B cell (primary cell): ENCODE results near the gene GALNT7. TPM values are rescaled to one million over a fixed set of nuclear protein-coding genes. Genes with fewer than 3 reads are reported as not detected.

Experiments
- ATAC-seq: fragments of 200-7000 bp; cut with Tn5 transposase; one replicate; pipeline ENCODE4 v1.10.0; 2021; ENCODE audit warnings: low read depth, mild to moderate bottlenecking, moderate number of reproducible peaks, moderate library complexity
- CTCF ChIA-PET: fragments of 350-600 bp; sonication (Branson Sonifier 250); formaldehyde crosslinking; loops from one replicate; lab custom pipeline; 2021; ENCODE audit warnings: antibody characterized with exemption, inconsistent platforms; lab: Charles Lee
- POLR2A ChIA-PET: fragments of 350-600 bp; sonication (Branson Sonifier 250); formaldehyde crosslinking; loops from one replicate; lab custom pipeline; 2021; ENCODE audit warnings: antibody characterized with exemption; lab: Charles Lee
- DNase-seq: peaks from one replicate; pipeline ENCODE4 v3.0.0; 2013
- H2AFZ ChIP-seq: 2 replicates; pipeline ENCODE4 v1.6.1; 2012; ENCODE audit warnings: mild to moderate bottlenecking, low read depth, low read length; ENCODE audit not compliant: insufficient read depth, poor library complexity, severe bottlenecking
- H3K27ac ChIP-seq, 2 donors: 1 replicate in 1 of 2; 2 replicates in 1 of 2; pipeline ENCODE4 v1.5.1; 2012 to 2013; ENCODE audit warnings: low read length in 2 of 2, mild to moderate bottlenecking in 2 of 2, moderate library complexity in 1 of 2
- H3K27me3 ChIP-seq, 4 experiments: fragments of 200-600 bp in 1 of 4; sonication (generic) in 1 of 4; replicated peaks in 1 of 4; 1 replicate in 2 of 4; 2 replicates in 2 of 4; pipeline versions ENCODE4 v1.6.1 to v1.7.0; 2013 to 2016; ENCODE audit warnings: low read length in 3 of 4, mild to moderate bottlenecking in 2 of 4, mixed read lengths in 1 of 4, moderate library complexity in 1 of 4; ENCODE audit not compliant: insufficient read depth in 4 of 4, control insufficient read depth in 3 of 4; ENCODE audit errors: control extremely low read depth in 1 of 4
- H3K36me3 ChIP-seq, 2 experiments: replicated peaks in 1 of 2; 1 replicate in 1 of 2; 2 replicates in 1 of 2; pipeline versions ENCODE4 v1.6.1 to v1.7.1; 2013; ENCODE audit warnings: low read length in 1 of 2; ENCODE audit not compliant: insufficient read depth in 2 of 2, control insufficient read depth in 1 of 2; ENCODE audit errors: control extremely low read depth in 1 of 2, extremely low read depth in 1 of 2
- H3K4me1 ChIP-seq, 2 donors: fragments of 200-600 bp in 1 of 2; sonication (generic) in 1 of 2; 1 replicate in 1 of 2; 2 replicates in 1 of 2; pipeline versions ENCODE4 v1.5.1 to v1.6.1; 2013 to 2017; ENCODE audit warnings: low read length in 2 of 2; ENCODE audit not compliant: control insufficient read depth in 2 of 2, insufficient read depth in 2 of 2
- H3K4me2 ChIP-seq: replicated peaks from 2 replicates; pipeline ENCODE3; 2012; ENCODE audit warnings: mild to moderate bottlenecking, low read depth, low read length; ENCODE audit not compliant: poor library complexity, severe bottlenecking
- H3K4me3 ChIP-seq, 5 experiments: fragments of 200-600 bp in 1 of 5; sonication (generic) in 1 of 5; 1 replicate in 3 of 5; 2 replicates in 2 of 5; pipeline versions ENCODE4 v1.5.1 to v1.7.0; 2011 to 2016; ENCODE audit warnings: low read length in 4 of 5, mild to moderate bottlenecking in 4 of 5, low read depth in 2 of 5, control low read depth in 1 of 5, moderate library complexity in 1 of 5; ENCODE audit not compliant: insufficient read depth in 1 of 5; ENCODE audit errors: control extremely low read depth in 1 of 5, extremely low read depth in 1 of 5
- H3K79me2 ChIP-seq: fragments of 200-600 bp; sonication (generic); one replicate; pipeline ENCODE4 v1.6.0; 2016; ENCODE audit warnings: low read length; ENCODE audit not compliant: control insufficient read depth, insufficient read depth
- H3K9ac ChIP-seq: fragments of 200-600 bp; sonication (generic); 2 replicates; pipeline ENCODE4 v1.6.1; 2017; ENCODE audit warnings: mild to moderate bottlenecking, low read length, moderate library complexity
- H3K9me3 ChIP-seq, 3 donors: one replicate each; pipeline versions ENCODE4 v1.6.1 to v1.7.1; 2013; ENCODE audit warnings: low read length in 2 of 3; ENCODE audit not compliant: control insufficient read depth in 2 of 3, insufficient read depth in 1 of 3; ENCODE audit errors: control extremely low read depth in 1 of 3
- H4K20me1 ChIP-seq: 2 replicates; pipeline ENCODE4 v1.6.0; 2012; ENCODE audit warnings: mild to moderate bottlenecking, low read length; ENCODE audit not compliant: insufficient read depth, control insufficient read depth, poor library complexity, severe bottlenecking
- H3K27ac Mint-ChIP-seq: one replicate; pipeline ENCODE4 v1.8.0; 2021; ENCODE audit warnings: mixed read lengths
- H3K27me3 Mint-ChIP-seq: one replicate; pipeline ENCODE4 v1.8.0; 2021; ENCODE audit warnings: mixed read lengths
- H3K4me1 Mint-ChIP-seq: one replicate; pipeline ENCODE4 v1.8.0; 2021; ENCODE audit warnings: mixed read lengths
- H3K4me3 Mint-ChIP-seq: one replicate; pipeline ENCODE4 v1.8.0; 2021; ENCODE audit warnings: mixed read lengths
- H3K9me3 Mint-ChIP-seq: one replicate; pipeline ENCODE4 v1.8.0; 2022; ENCODE audit warnings: mixed read lengths; ENCODE audit not compliant: insufficient read depth
- CTCF ChIP-seq: fragments of 200-600 bp; IDR thresholded peaks from one replicate; pipeline ENCODE4 v1.8.0; 2022; ENCODE audit warnings: antibody characterized with exemption, mild to moderate bottlenecking
- EZH2 ChIP-seq: IDR thresholded peaks from 2 replicates; pipeline ENCODE4 v1.6.1; 2012; ENCODE audit warnings: borderline replicate concordance, low read depth, mild to moderate bottlenecking, moderate library complexity, low read length; ENCODE audit not compliant: insufficient read depth, poor library complexity, severe bottlenecking
- WGBS: methylation state at CpG from one replicate; pipeline ENCODE4 v1.1.5; 2013; ENCODE audit warnings: missing lambda C conversion rate; ENCODE audit not compliant: insufficient coverage; 5-methylcytosine and 5-hydroxymethylcytosine counted together
- intact Hi-C: fragments of 100-400 bp; cut with micrococcal nuclease; formaldehyde crosslinking; loops from one replicate; pipeline ENCODE4 v1.10.0; 2022
- polyA plus RNA-seq: library from polyadenylated mRNA; depleted of rRNA; stranded (reverse); fragments of >200 nt; gene quantifications from 2 replicates; pipeline ENCODE4 v1.2.3, GENCODE V29; 2012
- total RNA-seq, 2 donors: library from RNA; stranded (reverse); fragments of 120-200 nt in 1 of 2; gene quantifications; 1 replicate in 1 of 2; 2 replicates in 1 of 2; pipeline versions ENCODE4 v1.2.3 to v1.2.4, GENCODE V29; 2013 to 2022

Gene GALNT7
- total and polyA plus RNA-seq, 2 donors (not counting 1 experiment from before 2014, with no cell fraction given): 5.8 to 23.7 TPM

- H3K4me1 ChIP-seq: peaks cover 4 to 5% of the 10 kb centered on the region in 2 donors
- H3K79me2 ChIP-seq: no peaks in the 10 kb centered on the region
- Mint-ChIP-seq H3K27ac (no peak overlapping the region), H3K9me3 (no peaks in the 10 kb centered on the region), H3K4me1 (peaks cover 5% of the 10 kb centered on the region), H3K27me3 (no peaks in the 10 kb centered on the region), H3K4me3 (no peak overlapping the region)
- no peak overlapping the region for H3K4me3 ChIP-seq
- POLR2A ChIA-PET: no interaction called here
- ATAC-seq: no peak
- intact Hi-C loops: no loop called here
- H3K9me3 ChIP-seq: no peaks in the 10 kb centered on the region
- no peak overlapping the region for H3K27ac ChIP-seq
- H4K20me1 ChIP-seq: no peaks in the 10 kb centered on the region
- H3K9ac ChIP-seq: no peak overlapping the region
- no peaks in the 10 kb centered on the region for H3K27me3 ChIP-seq
- DNase-seq: no peak
- TF ChIP-seq CTCF (no peak), EZH2 (no peak)
- H2AFZ ChIP-seq: no peak overlapping the region
- CTCF ChIA-PET: no interaction called here
- H3K4me2 ChIP-seq: no peak overlapping the region
- WGBS: no CpG with 5 or more reads among the region's 2 CpGs
- H3K36me3 ChIP-seq: no peaks in the 10 kb centered on the region
Measured at GRCh38 chr4:173365359-173365996, 196.9 kb downstream of the GALNT7 start.

GRCh38 chr4:173367285-173367684 lies 198.7 kb downstream of the GALNT7 start:
- Mint-ChIP-seq H3K9me3 (no peaks in the 10 kb centered on the region), H3K27ac (no peak overlapping the region), H3K27me3 (no peaks in the 10 kb centered on the region), H3K4me3 (no peak overlapping the region), H3K4me1 (peaks cover 15% of the 10 kb centered on the region)
- Histone ChIP-seq H4K20me1 (no peaks in the 10 kb centered on the region), H3K4me3 (no peak overlapping the region), H3K9ac (no peak overlapping the region), H3K9me3 (no peaks in the 10 kb centered on the region), H2AFZ (no peak overlapping the region), H3K4me2 (no peak overlapping the region), H3K79me2 (peaks cover 6% of the 10 kb centered on the region), H3K27me3 (no peaks in the 10 kb centered on the region), H3K36me3 (no peaks in the 10 kb centered on the region), H3K27ac (no peak overlapping the region), H3K4me1 (peaks cover 9 to 12% of the 10 kb centered on the region in 2 donors)
- ATAC-seq: no peak
- ChIA-PET CTCF (interaction anchor here (1.6 kb wide), 1 partner anchor 48 kb away, joined by 3 read pairs; no protein-coding TSS in a partner anchor), POLR2A (interaction anchor here (1.4 kb wide), 1 partner anchor 33 kb away, joined by 6 read pairs; the partner anchor contains the start of gene HMGB2)
- TF ChIP-seq EZH2: no peak
- TF ChIP-seq CTCF: no peak
- intact Hi-C loops: no loop called here
- DNase-seq: no peak
